ENCODE data around the gene CALN1.

GRCh38 chr7:71870812-71871211 is 541.3 kb downstream of the CALN1 start:
- TF ChIP-seq EZH2 (IDR thresholded peaks at IDR 0.05; ENCODE audit: borderline replicate concordance): no peak
- TF ChIP-seq EZH2phosphoT487 (IDR thresholded peaks at IDR 0.05; ENCODE audit: low read depth, severe bottlenecking, unreplicated experiment): no peak
- TF ChIP-seq, protein P1, sequence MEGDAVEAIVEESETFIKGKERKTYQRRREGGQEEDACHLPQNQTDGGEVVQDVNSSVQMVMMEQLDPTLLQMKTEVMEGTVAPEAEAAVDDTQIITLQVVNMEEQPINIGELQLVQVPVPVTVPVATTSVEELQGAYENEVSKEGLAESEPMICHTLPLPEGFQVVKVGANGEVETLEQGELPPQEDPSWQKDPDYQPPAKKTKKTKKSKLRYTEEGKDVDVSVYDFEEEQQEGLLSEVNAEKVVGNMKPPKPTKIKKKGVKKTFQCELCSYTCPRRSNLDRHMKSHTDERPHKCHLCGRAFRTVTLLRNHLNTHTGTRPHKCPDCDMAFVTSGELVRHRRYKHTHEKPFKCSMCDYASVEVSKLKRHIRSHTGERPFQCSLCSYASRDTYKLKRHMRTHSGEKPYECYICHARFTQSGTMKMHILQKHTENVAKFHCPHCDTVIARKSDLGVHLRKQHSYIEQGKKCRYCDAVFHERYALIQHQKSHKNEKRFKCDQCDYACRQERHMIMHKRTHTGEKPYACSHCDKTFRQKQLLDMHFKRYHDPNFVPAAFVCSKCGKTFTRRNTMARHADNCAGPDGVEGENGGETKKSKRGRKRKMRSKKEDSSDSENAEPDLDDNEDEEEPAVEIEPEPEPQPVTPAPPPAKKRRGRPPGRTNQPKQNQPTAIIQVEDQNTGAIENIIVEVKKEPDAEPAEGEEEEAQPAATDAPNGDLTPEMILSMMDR (IDR thresholded peaks at IDR 0.05; ENCODE audit: poor library complexity): no peak
